ENCODE measurements around the gene BCORL1.

GRCh38 chrX:130097507-130098209, 115.2 kb downstream of the BCORL1 start:
- TF ChIP-seq, protein P1, sequence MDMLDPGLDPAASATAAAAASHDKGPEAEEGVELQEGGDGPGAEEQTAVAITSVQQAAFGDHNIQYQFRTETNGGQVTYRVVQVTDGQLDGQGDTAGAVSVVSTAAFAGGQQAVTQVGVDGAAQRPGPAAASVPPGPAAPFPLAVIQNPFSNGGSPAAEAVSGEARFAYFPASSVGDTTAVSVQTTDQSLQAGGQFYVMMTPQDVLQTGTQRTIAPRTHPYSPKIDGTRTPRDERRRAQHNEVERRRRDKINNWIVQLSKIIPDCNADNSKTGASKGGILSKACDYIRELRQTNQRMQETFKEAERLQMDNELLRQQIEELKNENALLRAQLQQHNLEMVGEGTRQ (IDR thresholded peaks at IDR 0.05; ENCODE audit: borderline replicate concordance, low read depth, low read length): no peak
- no peak for TF ChIP-seq ELF1 (IDR thresholded peaks at IDR 0.05)
- TF ChIP-seq, protein P2, sequence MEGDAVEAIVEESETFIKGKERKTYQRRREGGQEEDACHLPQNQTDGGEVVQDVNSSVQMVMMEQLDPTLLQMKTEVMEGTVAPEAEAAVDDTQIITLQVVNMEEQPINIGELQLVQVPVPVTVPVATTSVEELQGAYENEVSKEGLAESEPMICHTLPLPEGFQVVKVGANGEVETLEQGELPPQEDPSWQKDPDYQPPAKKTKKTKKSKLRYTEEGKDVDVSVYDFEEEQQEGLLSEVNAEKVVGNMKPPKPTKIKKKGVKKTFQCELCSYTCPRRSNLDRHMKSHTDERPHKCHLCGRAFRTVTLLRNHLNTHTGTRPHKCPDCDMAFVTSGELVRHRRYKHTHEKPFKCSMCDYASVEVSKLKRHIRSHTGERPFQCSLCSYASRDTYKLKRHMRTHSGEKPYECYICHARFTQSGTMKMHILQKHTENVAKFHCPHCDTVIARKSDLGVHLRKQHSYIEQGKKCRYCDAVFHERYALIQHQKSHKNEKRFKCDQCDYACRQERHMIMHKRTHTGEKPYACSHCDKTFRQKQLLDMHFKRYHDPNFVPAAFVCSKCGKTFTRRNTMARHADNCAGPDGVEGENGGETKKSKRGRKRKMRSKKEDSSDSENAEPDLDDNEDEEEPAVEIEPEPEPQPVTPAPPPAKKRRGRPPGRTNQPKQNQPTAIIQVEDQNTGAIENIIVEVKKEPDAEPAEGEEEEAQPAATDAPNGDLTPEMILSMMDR (IDR thresholded peaks at IDR 0.05): no peak
- TF ChIP-seq, protein P3, sequence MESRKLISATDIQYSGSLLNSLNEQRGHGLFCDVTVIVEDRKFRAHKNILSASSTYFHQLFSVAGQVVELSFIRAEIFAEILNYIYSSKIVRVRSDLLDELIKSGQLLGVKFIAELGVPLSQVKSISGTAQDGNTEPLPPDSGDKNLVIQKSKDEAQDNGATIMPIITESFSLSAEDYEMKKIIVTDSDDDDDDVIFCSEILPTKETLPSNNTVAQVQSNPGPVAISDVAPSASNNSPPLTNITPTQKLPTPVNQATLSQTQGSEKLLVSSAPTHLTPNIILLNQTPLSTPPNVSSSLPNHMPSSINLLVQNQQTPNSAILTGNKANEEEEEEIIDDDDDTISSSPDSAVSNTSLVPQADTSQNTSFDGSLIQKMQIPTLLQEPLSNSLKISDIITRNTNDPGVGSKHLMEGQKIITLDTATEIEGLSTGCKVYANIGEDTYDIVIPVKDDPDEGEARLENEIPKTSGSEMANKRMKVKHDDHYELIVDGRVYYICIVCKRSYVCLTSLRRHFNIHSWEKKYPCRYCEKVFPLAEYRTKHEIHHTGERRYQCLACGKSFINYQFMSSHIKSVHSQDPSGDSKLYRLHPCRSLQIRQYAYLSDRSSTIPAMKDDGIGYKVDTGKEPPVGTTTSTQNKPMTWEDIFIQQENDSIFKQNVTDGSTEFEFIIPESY (IDR thresholded peaks at IDR 0.05; ENCODE audit: borderline replicate concordance, low read depth): no peak
- 0 out of 2 replicates have a peak, but pooled peaks have one; percentile 30 for TF ChIP-seq RCOR1 (IDR thresholded peaks at IDR 0.05; ENCODE audit: low read length)
- TF ChIP-seq, protein P4, sequence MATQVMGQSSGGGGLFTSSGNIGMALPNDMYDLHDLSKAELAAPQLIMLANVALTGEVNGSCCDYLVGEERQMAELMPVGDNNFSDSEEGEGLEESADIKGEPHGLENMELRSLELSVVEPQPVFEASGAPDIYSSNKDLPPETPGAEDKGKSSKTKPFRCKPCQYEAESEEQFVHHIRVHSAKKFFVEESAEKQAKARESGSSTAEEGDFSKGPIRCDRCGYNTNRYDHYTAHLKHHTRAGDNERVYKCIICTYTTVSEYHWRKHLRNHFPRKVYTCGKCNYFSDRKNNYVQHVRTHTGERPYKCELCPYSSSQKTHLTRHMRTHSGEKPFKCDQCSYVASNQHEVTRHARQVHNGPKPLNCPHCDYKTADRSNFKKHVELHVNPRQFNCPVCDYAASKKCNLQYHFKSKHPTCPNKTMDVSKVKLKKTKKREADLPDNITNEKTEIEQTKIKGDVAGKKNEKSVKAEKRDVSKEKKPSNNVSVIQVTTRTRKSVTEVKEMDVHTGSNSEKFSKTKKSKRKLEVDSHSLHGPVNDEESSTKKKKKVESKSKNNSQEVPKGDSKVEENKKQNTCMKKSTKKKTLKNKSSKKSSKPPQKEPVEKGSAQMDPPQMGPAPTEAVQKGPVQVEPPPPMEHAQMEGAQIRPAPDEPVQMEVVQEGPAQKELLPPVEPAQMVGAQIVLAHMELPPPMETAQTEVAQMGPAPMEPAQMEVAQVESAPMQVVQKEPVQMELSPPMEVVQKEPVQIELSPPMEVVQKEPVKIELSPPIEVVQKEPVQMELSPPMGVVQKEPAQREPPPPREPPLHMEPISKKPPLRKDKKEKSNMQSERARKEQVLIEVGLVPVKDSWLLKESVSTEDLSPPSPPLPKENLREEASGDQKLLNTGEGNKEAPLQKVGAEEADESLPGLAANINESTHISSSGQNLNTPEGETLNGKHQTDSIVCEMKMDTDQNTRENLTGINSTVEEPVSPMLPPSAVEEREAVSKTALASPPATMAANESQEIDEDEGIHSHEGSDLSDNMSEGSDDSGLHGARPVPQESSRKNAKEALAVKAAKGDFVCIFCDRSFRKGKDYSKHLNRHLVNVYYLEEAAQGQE (IDR thresholded peaks at IDR 0.05; ENCODE audit: low read depth, low read length): no peak
- TF ChIP-seq SIN3A (IDR thresholded peaks at IDR 0.05; ENCODE audit: borderline replicate concordance, low read depth, low read length): no peak
- TF ChIP-seq SMC3 (IDR thresholded peaks at IDR 0.05; ENCODE audit: low read depth, low read length): no peak
- no peak for TF ChIP-seq RAD21 (IDR thresholded peaks at IDR 0.05; ENCODE audit: low read length)
- no peak for TF ChIP-seq CHD2 (IDR thresholded peaks at IDR 0.05; ENCODE audit: low read length, partially characterized antibody)
- no peak for TF ChIP-seq TAF1 (IDR thresholded peaks at IDR 0.05; ENCODE audit: borderline replicate concordance, low read depth, low read length)
- no peak for TF ChIP-seq NFIC (IDR thresholded peaks at IDR 0.05; ENCODE audit: borderline replicate concordance)
- TF ChIP-seq TCF12 (IDR thresholded peaks at IDR 0.05): no peak

Measured in SK-N-SH (cell line).